Hepatocyte (in vitro differentiated cells): Measurements from ENCODE around the gene ADAMTSL4. TPM values are rescaled to one million over a fixed set of nuclear protein-coding genes. Genes with fewer than 3 reads are reported as not detected.
A peak's percentile ranks its signal among the peaks of the same experiment; 100 is the strongest.

ENCODE experiments used
- DNase-seq: peaks from one replicate; pipeline ENCODE4 v3.0.0-alpha.2; 2016; ENCODE audit warnings: low spot score
- H2AFZ ChIP-seq: fragments of 200-600 bp; sonication (generic); 2 replicates; pipeline ENCODE4 v1.6.0; 2016; ENCODE audit warnings: antibody characterized with exemption, mild to moderate bottlenecking
- H3K27ac ChIP-seq: fragments of 200-600 bp; sonication (generic); 2 replicates; pipeline ENCODE4 v1.5.1; 2016; ENCODE audit warnings: mild to moderate bottlenecking
- H3K27me3 ChIP-seq: fragments of 200-600 bp; sonication (generic); 2 replicates; pipeline ENCODE4 v1.6.1; 2016
- H3K36me3 ChIP-seq: fragments of 200-600 bp; sonication (generic); replicated peaks from 2 replicates; pipeline ENCODE4 v1.5.1; 2016; ENCODE audit warnings: low read depth; ENCODE audit not compliant: insufficient read depth
- H3K4me1 ChIP-seq: fragments of 200-600 bp; sonication (generic); 2 replicates; pipeline ENCODE4 v1.5.1; 2016; ENCODE audit warnings: mild to moderate bottlenecking, moderate library complexity; ENCODE audit not compliant: insufficient read depth
- H3K4me2 ChIP-seq: fragments of 200-600 bp; sonication (generic); 2 replicates; pipeline ENCODE4 v1.6.0; 2016
- H3K4me3 ChIP-seq: fragments of 200-600 bp; sonication (generic); 2 replicates; pipeline ENCODE4 v1.5.1; 2016; ENCODE audit warnings: mild to moderate bottlenecking
- H3K79me2 ChIP-seq: fragments of 200-600 bp; sonication (generic); 2 replicates; pipeline ENCODE4 v1.6.0; 2017; ENCODE audit warnings: mild to moderate bottlenecking
- H3K9me2 ChIP-seq: fragments of 200-600 bp; sonication (generic); replicated peaks from 2 replicates; pipeline ENCODE4 v1.6.0; 2017; ENCODE audit warnings: mild to moderate bottlenecking; ENCODE audit not compliant: insufficient read depth
- H3K9me3 ChIP-seq: fragments of 200-600 bp; sonication (generic); 2 replicates; pipeline ENCODE4 v1.5.1; 2016; ENCODE audit warnings: low read depth, mild to moderate bottlenecking
- H4K20me1 ChIP-seq: fragments of 200-600 bp; sonication (generic); 2 replicates; pipeline ENCODE4 v1.6.0; 2016; ENCODE audit warnings: mild to moderate bottlenecking; ENCODE audit not compliant: insufficient read depth, poor library complexity, severe bottlenecking
- EZH2 ChIP-seq: fragments of 200-600 bp; sonication (generic); IDR thresholded peaks from 2 replicates; pipeline ENCODE4 v1.6.1; 2016; ENCODE audit warnings: antibody characterized with exemption, mild to moderate bottlenecking, borderline replicate concordance
- EZH2phosphoT487 ChIP-seq: fragments of 200-600 bp; sonication (generic); IDR thresholded peaks from one replicate; pipeline ENCODE4 v1.6.1; 2018; ENCODE audit warnings: antibody characterized with exemption, mild to moderate bottlenecking, low read depth, moderate library complexity; ENCODE audit not compliant: unreplicated experiment, severe bottlenecking
- WGBS: methylation state at CpG from one replicate; pipeline ENCODE4 v1.1.6; 2016; ENCODE audit warnings: low lambda C conversion rate; ENCODE audit errors: missing lambda C conversion rate; 5-methylcytosine and 5-hydroxymethylcytosine counted together
- polyA plus RNA-seq: library from polyadenylated mRNA; unstranded; fragments of >200 nt; fragmentation: Nextera tagmentation; extraction: Ambion mirVana; gene quantifications from 2 replicates; pipeline ENCODE4 v1.2.1, GENCODE V29; 2016
- total RNA-seq: library from RNA; depleted of rRNA; stranded (reverse); fragments of >200 nt; gene quantifications from 2 replicates; pipeline ENCODE4 v1.2.3, GENCODE V29; 2014
- TF ChIP-seq, protein P1 (sequence below): fragments of 200-600 bp; sonication (generic); IDR thresholded peaks from 2 replicates; pipeline ENCODE4 v1.5.1; 2016; ENCODE audit warnings: antibody characterized with exemption, mild to moderate bottlenecking; ENCODE audit not compliant: poor library complexity

ADAMTSL4 gene
- total and polyA plus RNA-seq, 2 experiments from 2014 or later = 8.1 to 19.7 TPM

DNA sequence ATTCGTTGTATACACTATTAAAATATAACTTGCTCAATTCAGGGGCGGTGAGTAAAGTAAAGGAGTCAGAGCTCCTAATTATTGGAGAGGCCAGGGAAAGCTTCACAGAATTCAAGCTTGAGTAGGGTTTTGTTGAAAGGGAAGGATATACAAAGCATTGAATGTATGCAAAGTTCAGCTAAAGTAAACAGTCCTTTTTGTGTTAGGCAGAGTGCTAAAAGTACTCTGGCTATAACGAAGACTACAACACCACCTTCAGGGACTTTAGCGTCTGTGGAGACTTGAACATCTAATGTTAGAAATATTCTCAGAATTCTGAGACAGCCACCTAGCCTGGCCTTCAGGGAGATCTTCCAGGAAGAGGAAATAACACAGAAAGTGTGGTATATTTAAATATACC, 32.6 kb upstream of the ADAMTSL4 start:
- Histone ChIP-seq H3K4me3 (no peak overlapping the region), H3K36me3 (no peaks in the 10 kb centered on the region), H2AFZ (peak overlapping the region; percentile 85), H3K4me1 (peaks cover 11% of the 10 kb centered on the region), H3K4me2 (peak overlapping the region; percentile 92), H3K27ac (no peak overlapping the region), H3K9me3 (no peaks in the 10 kb centered on the region), H3K9me2 (no peaks in the 10 kb centered on the region), H3K27me3 (no peaks in the 10 kb centered on the region), H3K79me2 (no peaks in the 10 kb centered on the region), H4K20me1 (no peaks in the 10 kb centered on the region)
- 43% methylated on average over 4 of the region's 4 CpGs for WGBS
- no peak for DNase-seq
- TF ChIP-seq EZH2phosphoT487 (no peak), EZH2 (no peak)
- TF ChIP-seq, protein P1, sequence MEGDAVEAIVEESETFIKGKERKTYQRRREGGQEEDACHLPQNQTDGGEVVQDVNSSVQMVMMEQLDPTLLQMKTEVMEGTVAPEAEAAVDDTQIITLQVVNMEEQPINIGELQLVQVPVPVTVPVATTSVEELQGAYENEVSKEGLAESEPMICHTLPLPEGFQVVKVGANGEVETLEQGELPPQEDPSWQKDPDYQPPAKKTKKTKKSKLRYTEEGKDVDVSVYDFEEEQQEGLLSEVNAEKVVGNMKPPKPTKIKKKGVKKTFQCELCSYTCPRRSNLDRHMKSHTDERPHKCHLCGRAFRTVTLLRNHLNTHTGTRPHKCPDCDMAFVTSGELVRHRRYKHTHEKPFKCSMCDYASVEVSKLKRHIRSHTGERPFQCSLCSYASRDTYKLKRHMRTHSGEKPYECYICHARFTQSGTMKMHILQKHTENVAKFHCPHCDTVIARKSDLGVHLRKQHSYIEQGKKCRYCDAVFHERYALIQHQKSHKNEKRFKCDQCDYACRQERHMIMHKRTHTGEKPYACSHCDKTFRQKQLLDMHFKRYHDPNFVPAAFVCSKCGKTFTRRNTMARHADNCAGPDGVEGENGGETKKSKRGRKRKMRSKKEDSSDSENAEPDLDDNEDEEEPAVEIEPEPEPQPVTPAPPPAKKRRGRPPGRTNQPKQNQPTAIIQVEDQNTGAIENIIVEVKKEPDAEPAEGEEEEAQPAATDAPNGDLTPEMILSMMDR = peak; percentile 30

DNA sequence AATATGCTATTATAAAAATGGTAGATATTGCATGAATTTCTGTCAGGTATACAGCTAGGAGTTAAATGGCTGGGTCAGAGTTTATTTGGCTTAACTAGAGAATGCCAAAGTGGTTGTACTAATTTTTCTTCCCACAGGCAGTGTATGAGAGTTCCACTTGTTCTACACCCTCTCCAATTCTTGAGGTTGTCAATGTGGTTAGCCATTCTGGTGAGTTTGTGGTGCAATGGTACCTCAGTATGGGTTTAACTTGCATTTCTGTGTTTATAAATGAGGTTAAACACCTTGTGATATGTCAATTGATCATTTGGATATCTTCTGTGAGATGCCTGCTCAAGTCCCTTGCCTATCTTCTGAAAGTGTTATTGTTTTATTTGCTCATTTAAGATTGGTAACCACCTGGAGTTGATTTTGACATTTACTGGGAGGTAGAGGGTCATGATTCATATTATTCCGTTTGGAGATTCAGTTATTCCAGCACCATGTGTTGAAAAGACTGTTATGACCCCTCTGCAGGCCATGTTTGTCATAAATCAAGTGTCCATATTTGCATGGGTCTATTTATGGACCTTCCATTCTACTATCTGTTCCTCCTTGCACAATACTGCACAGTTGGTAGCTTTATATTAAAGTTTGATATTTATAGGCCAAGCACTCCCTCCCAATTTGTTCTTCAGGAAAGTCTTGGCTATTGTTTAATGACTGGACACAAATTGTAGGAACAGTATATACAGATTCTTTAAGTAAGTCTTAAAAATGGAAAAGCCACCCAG, 27.8 kb upstream of the ADAMTSL4 start:
- Histone ChIP-seq H3K4me2 (no peak overlapping the region), H2AFZ (no peak overlapping the region), H3K27me3 (no peaks in the 10 kb centered on the region), H3K27ac (no peak overlapping the region), H3K4me1 (peaks cover 5% of the 10 kb centered on the region), H3K36me3 (no peaks in the 10 kb centered on the region), H3K4me3 (no peak overlapping the region), H3K9me2 (no peaks in the 10 kb centered on the region), H4K20me1 (no peaks in the 10 kb centered on the region), H3K79me2 (no peaks in the 10 kb centered on the region), H3K9me3 (no peaks in the 10 kb centered on the region)
- TF ChIP-seq EZH2 = no peak
- TF ChIP-seq, protein P1 = no peak
- no peak for TF ChIP-seq EZH2phosphoT487
- 53% methylated on average over 1 of the region's 1 CpG for WGBS
- no peak for DNase-seq

DNA sequence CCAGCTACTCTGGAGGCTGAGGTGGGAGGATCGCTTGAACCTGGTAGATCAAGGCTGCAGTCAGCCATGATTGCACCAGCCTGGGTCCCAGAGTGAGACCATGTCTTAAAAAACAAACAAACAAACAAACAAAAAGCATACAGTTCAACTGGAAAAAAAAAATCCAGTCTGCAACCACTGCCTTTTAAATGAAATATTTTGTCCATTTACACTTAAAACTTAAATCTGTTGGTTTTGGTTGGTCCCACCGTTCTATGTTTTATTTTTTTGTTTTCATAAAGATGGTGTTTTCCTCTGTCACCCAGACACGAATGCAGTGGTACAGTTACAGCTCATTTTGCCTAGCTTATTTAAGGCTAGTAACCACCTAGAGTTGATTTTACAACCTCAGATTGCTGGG, 23.9 kb upstream of the ADAMTSL4 start:
- no peaks in the 10 kb centered on the region for H3K27me3 ChIP-seq
- H3K79me2 ChIP-seq = no peaks in the 10 kb centered on the region
- no peaks in the 10 kb centered on the region for H4K20me1 ChIP-seq
- DNase-seq = no peak
- no peak overlapping the region for H2AFZ ChIP-seq
- H3K9me2 ChIP-seq = no peaks in the 10 kb centered on the region
- TF ChIP-seq, protein P1 = no peak
- TF ChIP-seq EZH2 (no peak), EZH2phosphoT487 (no peak)
- 86% methylated on average over 3 of the region's 3 CpGs for WGBS
- no peaks in the 10 kb centered on the region for H3K9me3 ChIP-seq
- H3K4me3 ChIP-seq = no peak overlapping the region
- H3K4me1 ChIP-seq = no peaks in the 10 kb centered on the region
- no peak overlapping the region for H3K27ac ChIP-seq
- H3K4me2 ChIP-seq = no peak overlapping the region
- H3K36me3 ChIP-seq = no peaks in the 10 kb centered on the region
